Measurements from ENCODE around the gene RAB21.

RAB21 gene

DNA sequence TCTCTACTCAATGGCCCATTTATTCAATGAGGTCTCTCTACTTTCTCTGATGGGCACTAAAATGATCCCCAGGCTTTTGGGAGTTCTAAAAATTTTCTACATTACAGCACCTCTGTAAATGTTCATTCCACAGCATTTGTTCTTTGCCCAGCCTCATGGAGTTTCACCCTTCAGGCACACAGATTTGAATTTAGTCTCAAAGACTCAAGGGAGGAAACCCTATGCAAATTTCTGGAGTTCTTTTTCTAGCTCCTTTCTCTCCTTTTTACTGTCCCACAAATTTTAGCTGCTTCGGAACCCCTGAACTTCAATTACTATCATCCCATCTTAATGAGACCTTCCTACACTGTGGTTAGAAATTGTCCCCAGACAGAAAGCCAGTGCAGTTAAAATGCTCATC, 17.5 kb upstream of the RAB21 start:
- H3K4me1 ChIP-seq (ENCODE audit: insufficient read depth, insufficient read length) = peaks cover 1% of the 10 kb centered on the region
- TF ChIP-seq ZNF274 (IDR thresholded peaks at IDR 0.05; ENCODE audit: low read depth, low read length) (no peak), SUZ12 (IDR thresholded peaks at IDR 0.05; ENCODE audit: extremely low read depth, insufficient read depth, insufficient read length) (no peak), YY1 (IDR thresholded peaks at IDR 0.05; ENCODE audit: insufficient read depth, insufficient read length) (no peak)
- H3K36me3 ChIP-seq (ENCODE audit: insufficient read depth, insufficient read length, low read length) = no peaks in the 10 kb centered on the region
- H3K9ac ChIP-seq (ENCODE audit: insufficient read length, low read depth) = no peak overlapping the region
- no peaks in the 10 kb centered on the region for H3K27me3 ChIP-seq (ENCODE audit: insufficient read depth, insufficient read length)
- no peaks in the 10 kb centered on the region for H3K9me3 ChIP-seq (ENCODE audit: insufficient read depth, low read length)
- H3K4me3 ChIP-seq (ENCODE audit: insufficient read length, low read depth) = no peak overlapping the region
- DNase-seq (ENCODE audit: low read depth, low spot score) = no peak

DNA sequence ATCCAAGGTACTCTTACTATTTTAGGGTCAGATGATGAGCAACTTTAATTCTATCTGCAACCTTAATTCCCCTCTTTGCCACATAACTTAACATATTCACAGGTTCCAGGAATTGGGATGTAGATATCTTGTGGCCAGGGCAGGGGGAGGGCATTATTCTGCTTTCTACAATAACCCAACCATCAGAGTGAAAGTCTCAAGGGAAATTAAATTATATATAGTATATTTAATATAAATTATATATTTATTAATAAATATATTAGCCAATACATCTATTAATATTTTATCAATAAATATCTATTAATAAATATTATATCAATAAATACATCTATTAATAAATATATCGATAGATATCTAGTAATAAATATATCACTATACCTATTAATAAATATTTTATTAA, 11.7 kb upstream of the RAB21 start:
- H3K4me1 ChIP-seq (ENCODE audit: insufficient read depth, insufficient read length) = no peaks in the 10 kb centered on the region
- no peak for TF ChIP-seq ZNF274 (IDR thresholded peaks at IDR 0.05; ENCODE audit: low read depth, low read length)
- TF ChIP-seq YY1 (IDR thresholded peaks at IDR 0.05; ENCODE audit: insufficient read depth, insufficient read length) = no peak
- no peak for TF ChIP-seq SUZ12 (IDR thresholded peaks at IDR 0.05; ENCODE audit: extremely low read depth, insufficient read depth, insufficient read length)
- DNase-seq (ENCODE audit: low read depth, low spot score) = no peak
- no peaks in the 10 kb centered on the region for H3K27me3 ChIP-seq (ENCODE audit: insufficient read depth, insufficient read length)
- no peaks in the 10 kb centered on the region for H3K9me3 ChIP-seq (ENCODE audit: insufficient read depth, low read length)
- H3K36me3 ChIP-seq (ENCODE audit: insufficient read depth, insufficient read length, low read length) = no peaks in the 10 kb centered on the region
- H3K4me3 ChIP-seq (ENCODE audit: insufficient read length, low read depth) = no peak overlapping the region
- H3K9ac ChIP-seq (ENCODE audit: insufficient read length, low read depth) = no peak overlapping the region

DNA sequence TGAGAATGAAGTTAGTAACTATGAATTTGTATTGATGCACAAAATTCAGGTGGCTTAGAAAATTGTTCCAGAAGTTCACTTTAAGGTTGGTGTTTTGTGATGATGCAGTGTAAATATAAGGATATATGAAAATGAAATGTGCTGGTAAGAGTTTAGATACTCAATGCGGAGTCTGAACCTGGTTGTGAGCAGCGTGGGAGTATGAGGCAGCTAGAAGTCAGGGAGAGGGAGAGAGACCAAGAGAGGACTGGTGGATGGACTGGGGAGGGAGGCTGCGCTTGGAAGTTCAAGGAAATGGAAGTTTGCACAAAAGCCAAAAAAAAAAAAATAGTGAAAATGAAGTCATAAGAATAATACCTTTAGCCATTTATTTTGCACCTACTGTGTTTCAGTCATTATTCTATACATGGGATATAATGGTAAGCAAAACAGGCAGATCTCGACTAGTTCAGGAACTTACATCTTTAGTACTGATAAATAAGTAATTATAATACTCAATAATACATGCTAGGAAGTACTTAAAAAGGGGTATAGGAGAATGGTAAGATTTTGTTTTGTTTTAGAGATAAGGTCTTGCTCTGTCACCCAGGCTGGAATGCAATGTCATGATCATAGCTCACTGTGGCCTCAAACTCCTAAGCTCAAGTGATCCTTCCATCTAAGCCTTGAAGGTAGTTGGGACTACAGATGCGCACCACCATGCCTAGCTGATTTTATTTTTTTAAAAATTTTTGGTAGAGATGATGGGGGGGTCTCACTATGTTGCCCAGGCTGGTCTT, 10.0 kb upstream of the RAB21 start:
- no peaks in the 10 kb centered on the region for H3K27me3 ChIP-seq (ENCODE audit: insufficient read depth, insufficient read length)
- DNase-seq (ENCODE audit: low read depth, low spot score) = no peak
- no peak overlapping the region for H3K4me3 ChIP-seq (ENCODE audit: insufficient read length, low read depth)
- H3K9ac ChIP-seq (ENCODE audit: insufficient read length, low read depth) = no peak overlapping the region
- H3K9me3 ChIP-seq (ENCODE audit: insufficient read depth, low read length) = no peaks in the 10 kb centered on the region
- no peak for TF ChIP-seq SUZ12 (IDR thresholded peaks at IDR 0.05; ENCODE audit: extremely low read depth, insufficient read depth, insufficient read length)
- no peak for TF ChIP-seq ZNF274 (IDR thresholded peaks at IDR 0.05; ENCODE audit: low read depth, low read length)
- no peak for TF ChIP-seq YY1 (IDR thresholded peaks at IDR 0.05; ENCODE audit: insufficient read depth, insufficient read length)
- no peaks in the 10 kb centered on the region for H3K36me3 ChIP-seq (ENCODE audit: insufficient read depth, insufficient read length, low read length)
- no peaks in the 10 kb centered on the region for H3K4me1 ChIP-seq (ENCODE audit: insufficient read depth, insufficient read length)

DNA sequence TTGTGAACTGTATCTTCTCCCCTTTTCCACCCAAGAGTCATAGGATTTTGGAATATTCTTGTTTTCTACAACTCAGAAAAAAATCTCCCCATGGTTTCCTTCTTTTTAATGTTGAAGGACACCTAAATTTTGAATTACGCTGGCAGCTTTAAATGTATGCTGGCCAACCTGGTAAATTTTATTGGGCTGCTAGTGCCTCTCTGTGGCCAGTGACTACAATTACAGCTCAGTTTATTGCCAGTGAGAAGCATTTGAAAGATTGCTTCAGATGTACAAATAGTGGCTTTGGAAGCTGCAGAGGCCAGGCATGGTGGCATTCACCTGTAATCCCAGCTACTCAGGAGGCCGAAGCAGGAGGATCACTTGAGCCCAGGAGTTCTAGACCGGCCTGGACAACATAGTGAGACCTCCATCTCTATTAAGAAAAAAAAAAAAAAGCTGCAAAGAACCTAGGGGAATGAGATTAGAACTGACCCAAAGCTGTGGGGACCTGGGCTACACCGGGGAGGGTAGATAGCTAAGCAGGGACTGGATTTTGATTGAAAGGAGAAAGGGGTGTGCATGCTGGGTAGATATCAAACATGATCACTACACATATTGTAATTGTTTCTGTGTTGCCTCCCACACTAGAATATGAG, 7.6 kb upstream of the RAB21 start:
- H3K4me3 ChIP-seq (ENCODE audit: insufficient read length, low read depth) = no peak overlapping the region
- H3K9ac ChIP-seq (ENCODE audit: insufficient read length, low read depth) = no peak overlapping the region
- peak; percentile 40 for DNase-seq (ENCODE audit: low read depth, low spot score)
- H3K27me3 ChIP-seq (ENCODE audit: insufficient read depth, insufficient read length) = no peaks in the 10 kb centered on the region
- TF ChIP-seq ZNF274 (IDR thresholded peaks at IDR 0.05; ENCODE audit: low read depth, low read length) (no peak), SUZ12 (IDR thresholded peaks at IDR 0.05; ENCODE audit: extremely low read depth, insufficient read depth, insufficient read length) (no peak), YY1 (IDR thresholded peaks at IDR 0.05; ENCODE audit: insufficient read depth, insufficient read length) (no peak)
- no peaks in the 10 kb centered on the region for H3K4me1 ChIP-seq (ENCODE audit: insufficient read depth, insufficient read length)
- no peaks in the 10 kb centered on the region for H3K36me3 ChIP-seq (ENCODE audit: insufficient read depth, insufficient read length, low read length)
- H3K9me3 ChIP-seq (ENCODE audit: insufficient read depth, low read length) = no peaks in the 10 kb centered on the region

DNA sequence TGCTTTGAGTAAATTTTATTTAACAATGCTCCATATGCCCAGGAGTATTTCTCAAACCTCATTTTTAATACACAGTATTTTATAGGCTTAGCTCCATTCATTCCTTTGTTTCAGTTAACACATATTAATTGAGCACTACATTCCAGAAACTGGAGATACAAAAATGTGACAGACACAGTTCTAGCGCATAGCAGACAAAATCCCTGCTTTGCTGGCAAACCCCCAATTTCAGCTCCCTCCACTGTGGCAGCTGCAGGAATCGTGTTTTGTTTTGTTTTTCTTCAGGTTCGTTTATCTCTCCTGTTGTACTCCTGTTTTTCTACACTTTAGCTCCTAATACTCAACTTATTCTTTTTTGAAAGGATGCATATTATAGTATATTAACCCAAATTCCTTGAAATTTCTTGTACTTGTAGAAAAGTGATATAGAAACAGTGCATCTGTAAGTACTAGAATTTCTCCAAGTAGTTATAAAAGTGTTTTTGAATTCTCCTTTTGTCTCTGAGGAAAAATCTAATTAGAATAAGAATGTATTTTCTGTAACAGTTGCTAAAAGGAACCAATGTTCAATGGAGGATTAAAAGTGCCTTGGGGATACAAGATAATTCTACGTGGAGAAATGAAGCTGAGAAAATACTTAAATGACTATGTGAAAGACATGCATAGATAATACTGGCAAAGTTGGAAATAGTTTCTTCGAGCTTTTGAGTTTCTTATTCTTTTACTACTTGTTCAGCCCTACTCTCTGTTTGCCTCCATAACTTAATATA, 6.4 kb upstream of the RAB21 start:
- Histone ChIP-seq H3K27me3 (ENCODE audit: insufficient read depth, insufficient read length) (no peaks in the 10 kb centered on the region), H3K4me3 (ENCODE audit: insufficient read length, low read depth) (no peak overlapping the region), H3K36me3 (ENCODE audit: insufficient read depth, insufficient read length, low read length) (no peaks in the 10 kb centered on the region), H3K9me3 (ENCODE audit: insufficient read depth, low read length) (no peaks in the 10 kb centered on the region), H3K9ac (ENCODE audit: insufficient read length, low read depth) (no peak overlapping the region), H3K4me1 (ENCODE audit: insufficient read depth, insufficient read length) (no peaks in the 10 kb centered on the region)
- DNase-seq (ENCODE audit: low read depth, low spot score) = no peak
- no peak for TF ChIP-seq ZNF274 (IDR thresholded peaks at IDR 0.05; ENCODE audit: low read depth, low read length)
- TF ChIP-seq SUZ12 (IDR thresholded peaks at IDR 0.05; ENCODE audit: extremely low read depth, insufficient read depth, insufficient read length) = no peak
- no peak for TF ChIP-seq YY1 (IDR thresholded peaks at IDR 0.05; ENCODE audit: insufficient read depth, insufficient read length)

DNA sequence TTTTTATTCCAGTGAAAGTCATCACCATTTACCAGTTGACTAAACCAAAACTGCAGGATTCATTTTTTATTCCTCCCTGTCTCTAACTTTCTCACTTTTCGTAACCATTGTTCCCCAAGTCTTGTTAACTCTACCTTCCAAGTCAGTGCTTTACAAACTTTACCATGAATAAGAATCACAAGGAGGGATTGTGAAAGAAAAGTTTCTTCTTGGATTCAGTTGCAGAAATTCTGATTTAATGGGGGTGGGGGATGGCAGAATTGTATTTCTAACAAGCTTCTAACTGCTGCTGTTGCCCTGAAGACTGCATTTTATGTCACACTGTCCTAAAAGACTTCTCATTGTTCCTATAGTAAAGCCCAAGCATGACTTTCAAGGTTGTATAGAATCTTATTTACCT, 5.0 kb upstream of the RAB21 start:
- H3K4me3 ChIP-seq (ENCODE audit: insufficient read length, low read depth) = no peak overlapping the region
- no peak for TF ChIP-seq SUZ12 (IDR thresholded peaks at IDR 0.05; ENCODE audit: extremely low read depth, insufficient read depth, insufficient read length)
- no peak for TF ChIP-seq YY1 (IDR thresholded peaks at IDR 0.05; ENCODE audit: insufficient read depth, insufficient read length)
- TF ChIP-seq ZNF274 (IDR thresholded peaks at IDR 0.05; ENCODE audit: low read depth, low read length) = no peak
- H3K36me3 ChIP-seq (ENCODE audit: insufficient read depth, insufficient read length, low read length) = no peaks in the 10 kb centered on the region
- no peak for DNase-seq (ENCODE audit: low read depth, low spot score)
- H3K9me3 ChIP-seq (ENCODE audit: insufficient read depth, low read length) = no peaks in the 10 kb centered on the region
- peaks cover 3% of the 10 kb centered on the region for H3K4me1 ChIP-seq (ENCODE audit: insufficient read depth, insufficient read length)
- H3K27me3 ChIP-seq (ENCODE audit: insufficient read depth, insufficient read length) = no peaks in the 10 kb centered on the region
- no peak overlapping the region for H3K9ac ChIP-seq (ENCODE audit: insufficient read length, low read depth)

DNA sequence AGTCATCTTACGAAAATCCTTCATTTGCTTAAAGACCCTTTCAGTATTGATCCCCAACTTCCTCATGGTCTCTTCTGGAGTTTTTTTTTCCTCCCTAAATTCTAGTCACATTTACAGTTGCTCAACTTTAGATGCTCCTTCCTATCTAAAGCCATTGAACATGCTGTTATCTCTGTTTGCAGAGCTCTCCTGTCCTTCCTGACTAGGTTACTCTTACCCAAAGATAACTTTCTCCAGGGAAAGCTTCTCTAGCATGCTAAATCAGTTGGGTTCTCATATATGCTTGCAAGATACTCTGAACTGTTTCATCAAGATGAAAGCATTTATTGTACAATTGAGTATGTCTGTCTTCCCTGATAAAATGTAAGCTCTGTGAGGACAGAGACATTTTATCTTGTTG, 1.8 kb upstream of the RAB21 start:
- TF ChIP-seq SUZ12 (IDR thresholded peaks at IDR 0.05; ENCODE audit: extremely low read depth, insufficient read depth, insufficient read length) (no peak), ZNF274 (IDR thresholded peaks at IDR 0.05; ENCODE audit: low read depth, low read length) (no peak), YY1 (IDR thresholded peaks at IDR 0.05; ENCODE audit: insufficient read depth, insufficient read length) (no peak)

More for the DNA sequence above, 1.8 kb upstream of the RAB21 start:
- no peak overlapping the region for H3K4me3 ChIP-seq (ENCODE audit: insufficient read length, low read depth)
- H3K27me3 ChIP-seq (ENCODE audit: insufficient read depth, insufficient read length) = no peaks in the 10 kb centered on the region
- DNase-seq (ENCODE audit: low read depth, low spot score) = no peak
- H3K9me3 ChIP-seq (ENCODE audit: insufficient read depth, low read length) = peaks cover 12% of the 10 kb centered on the region
- peaks cover 3% of the 10 kb centered on the region for H3K4me1 ChIP-seq (ENCODE audit: insufficient read depth, insufficient read length)
- no peak overlapping the region for H3K9ac ChIP-seq (ENCODE audit: insufficient read length, low read depth)
- peaks cover 20% of the 10 kb centered on the region for H3K36me3 ChIP-seq (ENCODE audit: insufficient read depth, insufficient read length, low read length)

Data from NT2/D1 (cell line).